ENCODE measurements around the gene MR1.

- TF ChIP-seq CTCF (IDR thresholded peaks at IDR 0.05) (no peak), POLR2A (IDR thresholded peaks at IDR 0.05) (no peak), EP300 (IDR thresholded peaks at IDR 0.05) (no peak)
Measured at GRCh38 chr1:181097242-181097641, 63.5 kb downstream of the MR1 start.
